ENCODE results near the gene ARHGAP10.

Gene ARHGAP10

GRCh38 chr4:147816382-147817254, 84.7 kb downstream of the ARHGAP10 start:
- no peak for TF ChIP-seq CTCF (IDR thresholded peaks at IDR 0.05; ENCODE audit: low read depth, low read length, missing control alignments)
- DNase-seq (ENCODE audit: extremely low read depth, low read depth), result no peak
- H3K4me3 ChIP-seq (replicated peaks; ENCODE audit: low read depth, low read length), result no peak overlapping the region

GRCh38 chr4:147820975-147821374, 89.1 kb downstream of the ARHGAP10 start:
- no peak for TF ChIP-seq CTCF (IDR thresholded peaks at IDR 0.05; ENCODE audit: low read depth, low read length, missing control alignments)
- DNase-seq (ENCODE audit: extremely low read depth, low read depth), result no peak
- no peak overlapping the region for H3K4me3 ChIP-seq (replicated peaks; ENCODE audit: low read depth, low read length)

GRCh38 chr4:147821555-147821954, 89.7 kb downstream of the ARHGAP10 start:
- no peak for TF ChIP-seq CTCF (IDR thresholded peaks at IDR 0.05; ENCODE audit: low read depth, low read length, missing control alignments)
- H3K4me3 ChIP-seq (replicated peaks; ENCODE audit: low read depth, low read length), result no peak overlapping the region
- no peak for DNase-seq (ENCODE audit: extremely low read depth, low read depth)

- no peak for TF ChIP-seq CTCF (IDR thresholded peaks at IDR 0.05; ENCODE audit: low read depth, low read length, missing control alignments)
- DNase-seq (ENCODE audit: extremely low read depth, low read depth), result no peak
- no peak overlapping the region for H3K4me3 ChIP-seq (replicated peaks; ENCODE audit: low read depth, low read length)
These were observed 90.2 kb downstream of the ARHGAP10 start for GRCh38 chr4:147822128-147822527.

GRCh38 chr4:147823130-147823529, 91.2 kb downstream of the ARHGAP10 start:
- no peak for DNase-seq (ENCODE audit: extremely low read depth, low read depth)
- no peak for TF ChIP-seq CTCF (IDR thresholded peaks at IDR 0.05; ENCODE audit: low read depth, low read length, missing control alignments)
- H3K4me3 ChIP-seq (replicated peaks; ENCODE audit: low read depth, low read length), result no peak overlapping the region

- no peak for DNase-seq (ENCODE audit: extremely low read depth, low read depth)
- no peak for TF ChIP-seq CTCF (IDR thresholded peaks at IDR 0.05; ENCODE audit: low read depth, low read length, missing control alignments)
These were observed 92.4 kb downstream of the ARHGAP10 start for GRCh38 chr4:147824316-147824715.

More at GRCh38 chr4:147824316-147824715, 92.4 kb downstream of the ARHGAP10 start:
- H3K4me3 ChIP-seq (replicated peaks; ENCODE audit: low read depth, low read length), result no peak overlapping the region
